ENCODE data around the gene QPCT.

DNA sequence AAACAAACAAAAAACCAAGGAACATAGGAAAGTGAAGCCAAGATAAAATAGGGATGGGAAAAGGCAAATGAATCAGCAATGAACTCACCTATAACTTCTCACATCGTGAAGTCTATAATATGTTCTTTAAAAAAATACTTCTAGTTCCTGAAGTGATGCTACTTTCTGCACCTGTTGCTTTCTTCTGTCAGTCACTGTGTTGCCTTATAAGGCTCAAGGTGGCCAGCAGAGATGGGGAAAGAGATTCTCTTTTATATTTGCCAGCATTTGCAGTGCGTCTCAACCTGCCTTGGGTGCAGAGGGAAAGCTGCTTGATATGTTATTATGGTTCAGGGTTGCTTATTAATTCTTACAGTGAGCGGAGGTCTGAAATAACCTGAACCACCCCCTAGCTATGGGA is 14.0 kb downstream of the QPCT start:
- TF ChIP-seq, protein P1, sequence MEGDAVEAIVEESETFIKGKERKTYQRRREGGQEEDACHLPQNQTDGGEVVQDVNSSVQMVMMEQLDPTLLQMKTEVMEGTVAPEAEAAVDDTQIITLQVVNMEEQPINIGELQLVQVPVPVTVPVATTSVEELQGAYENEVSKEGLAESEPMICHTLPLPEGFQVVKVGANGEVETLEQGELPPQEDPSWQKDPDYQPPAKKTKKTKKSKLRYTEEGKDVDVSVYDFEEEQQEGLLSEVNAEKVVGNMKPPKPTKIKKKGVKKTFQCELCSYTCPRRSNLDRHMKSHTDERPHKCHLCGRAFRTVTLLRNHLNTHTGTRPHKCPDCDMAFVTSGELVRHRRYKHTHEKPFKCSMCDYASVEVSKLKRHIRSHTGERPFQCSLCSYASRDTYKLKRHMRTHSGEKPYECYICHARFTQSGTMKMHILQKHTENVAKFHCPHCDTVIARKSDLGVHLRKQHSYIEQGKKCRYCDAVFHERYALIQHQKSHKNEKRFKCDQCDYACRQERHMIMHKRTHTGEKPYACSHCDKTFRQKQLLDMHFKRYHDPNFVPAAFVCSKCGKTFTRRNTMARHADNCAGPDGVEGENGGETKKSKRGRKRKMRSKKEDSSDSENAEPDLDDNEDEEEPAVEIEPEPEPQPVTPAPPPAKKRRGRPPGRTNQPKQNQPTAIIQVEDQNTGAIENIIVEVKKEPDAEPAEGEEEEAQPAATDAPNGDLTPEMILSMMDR (IDR thresholded peaks at IDR 0.05) = no peak
- TF ChIP-seq, protein P2, sequence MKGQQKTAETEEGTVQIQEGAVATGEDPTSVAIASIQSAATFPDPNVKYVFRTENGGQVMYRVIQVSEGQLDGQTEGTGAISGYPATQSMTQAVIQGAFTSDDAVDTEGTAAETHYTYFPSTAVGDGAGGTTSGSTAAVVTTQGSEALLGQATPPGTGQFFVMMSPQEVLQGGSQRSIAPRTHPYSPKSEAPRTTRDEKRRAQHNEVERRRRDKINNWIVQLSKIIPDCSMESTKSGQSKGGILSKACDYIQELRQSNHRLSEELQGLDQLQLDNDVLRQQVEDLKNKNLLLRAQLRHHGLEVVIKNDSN (IDR thresholded peaks at IDR 0.05; ENCODE audit: borderline replicate concordance, low read depth) = no peak
- no peak for TF ChIP-seq SIN3A (IDR thresholded peaks at IDR 0.05; ENCODE audit: borderline replicate concordance, low read depth, low read length)
- TF ChIP-seq, protein P3, sequence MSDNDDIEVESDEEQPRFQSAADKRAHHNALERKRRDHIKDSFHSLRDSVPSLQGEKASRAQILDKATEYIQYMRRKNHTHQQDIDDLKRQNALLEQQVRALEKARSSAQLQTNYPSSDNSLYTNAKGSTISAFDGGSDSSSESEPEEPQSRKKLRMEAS (IDR thresholded peaks at IDR 0.05; ENCODE audit: low read depth) = no peak
- TF ChIP-seq RAD21 (IDR thresholded peaks at IDR 0.05; ENCODE audit: low read length) = no peak
- TF ChIP-seq YY1 (IDR thresholded peaks at IDR 0.05; ENCODE audit: low read depth) = no peak
- TF ChIP-seq, protein P4, sequence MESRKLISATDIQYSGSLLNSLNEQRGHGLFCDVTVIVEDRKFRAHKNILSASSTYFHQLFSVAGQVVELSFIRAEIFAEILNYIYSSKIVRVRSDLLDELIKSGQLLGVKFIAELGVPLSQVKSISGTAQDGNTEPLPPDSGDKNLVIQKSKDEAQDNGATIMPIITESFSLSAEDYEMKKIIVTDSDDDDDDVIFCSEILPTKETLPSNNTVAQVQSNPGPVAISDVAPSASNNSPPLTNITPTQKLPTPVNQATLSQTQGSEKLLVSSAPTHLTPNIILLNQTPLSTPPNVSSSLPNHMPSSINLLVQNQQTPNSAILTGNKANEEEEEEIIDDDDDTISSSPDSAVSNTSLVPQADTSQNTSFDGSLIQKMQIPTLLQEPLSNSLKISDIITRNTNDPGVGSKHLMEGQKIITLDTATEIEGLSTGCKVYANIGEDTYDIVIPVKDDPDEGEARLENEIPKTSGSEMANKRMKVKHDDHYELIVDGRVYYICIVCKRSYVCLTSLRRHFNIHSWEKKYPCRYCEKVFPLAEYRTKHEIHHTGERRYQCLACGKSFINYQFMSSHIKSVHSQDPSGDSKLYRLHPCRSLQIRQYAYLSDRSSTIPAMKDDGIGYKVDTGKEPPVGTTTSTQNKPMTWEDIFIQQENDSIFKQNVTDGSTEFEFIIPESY (IDR thresholded peaks at IDR 0.05; ENCODE audit: borderline replicate concordance, low read depth) = no peak
- TF ChIP-seq CHD2 (IDR thresholded peaks at IDR 0.05; ENCODE audit: low read length, partially characterized antibody) = no peak
- no peak for TF ChIP-seq TEAD4 (IDR thresholded peaks at IDR 0.05; ENCODE audit: borderline replicate concordance, insufficient read depth)
- TF ChIP-seq POLR2AphosphoS5 (IDR thresholded peaks at IDR 0.05; ENCODE audit: low read depth, low read length) = no peak
- TF ChIP-seq, protein P5, sequence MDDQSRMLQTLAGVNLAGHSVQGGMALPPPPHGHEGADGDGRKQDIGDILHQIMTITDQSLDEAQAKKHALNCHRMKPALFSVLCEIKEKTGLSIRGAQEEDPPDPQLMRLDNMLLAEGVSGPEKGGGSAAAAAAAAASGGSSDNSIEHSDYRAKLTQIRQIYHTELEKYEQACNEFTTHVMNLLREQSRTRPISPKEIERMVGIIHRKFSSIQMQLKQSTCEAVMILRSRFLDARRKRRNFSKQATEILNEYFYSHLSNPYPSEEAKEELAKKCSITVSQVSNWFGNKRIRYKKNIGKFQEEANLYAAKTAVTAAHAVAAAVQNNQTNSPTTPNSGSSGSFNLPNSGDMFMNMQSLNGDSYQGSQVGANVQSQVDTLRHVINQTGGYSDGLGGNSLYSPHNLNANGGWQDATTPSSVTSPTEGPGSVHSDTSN (IDR thresholded peaks at IDR 0.05) = no peak
- TF ChIP-seq, protein P6, sequence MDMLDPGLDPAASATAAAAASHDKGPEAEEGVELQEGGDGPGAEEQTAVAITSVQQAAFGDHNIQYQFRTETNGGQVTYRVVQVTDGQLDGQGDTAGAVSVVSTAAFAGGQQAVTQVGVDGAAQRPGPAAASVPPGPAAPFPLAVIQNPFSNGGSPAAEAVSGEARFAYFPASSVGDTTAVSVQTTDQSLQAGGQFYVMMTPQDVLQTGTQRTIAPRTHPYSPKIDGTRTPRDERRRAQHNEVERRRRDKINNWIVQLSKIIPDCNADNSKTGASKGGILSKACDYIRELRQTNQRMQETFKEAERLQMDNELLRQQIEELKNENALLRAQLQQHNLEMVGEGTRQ (IDR thresholded peaks at IDR 0.05; ENCODE audit: borderline replicate concordance, low read depth, low read length) = no peak
- TF ChIP-seq, protein P7, sequence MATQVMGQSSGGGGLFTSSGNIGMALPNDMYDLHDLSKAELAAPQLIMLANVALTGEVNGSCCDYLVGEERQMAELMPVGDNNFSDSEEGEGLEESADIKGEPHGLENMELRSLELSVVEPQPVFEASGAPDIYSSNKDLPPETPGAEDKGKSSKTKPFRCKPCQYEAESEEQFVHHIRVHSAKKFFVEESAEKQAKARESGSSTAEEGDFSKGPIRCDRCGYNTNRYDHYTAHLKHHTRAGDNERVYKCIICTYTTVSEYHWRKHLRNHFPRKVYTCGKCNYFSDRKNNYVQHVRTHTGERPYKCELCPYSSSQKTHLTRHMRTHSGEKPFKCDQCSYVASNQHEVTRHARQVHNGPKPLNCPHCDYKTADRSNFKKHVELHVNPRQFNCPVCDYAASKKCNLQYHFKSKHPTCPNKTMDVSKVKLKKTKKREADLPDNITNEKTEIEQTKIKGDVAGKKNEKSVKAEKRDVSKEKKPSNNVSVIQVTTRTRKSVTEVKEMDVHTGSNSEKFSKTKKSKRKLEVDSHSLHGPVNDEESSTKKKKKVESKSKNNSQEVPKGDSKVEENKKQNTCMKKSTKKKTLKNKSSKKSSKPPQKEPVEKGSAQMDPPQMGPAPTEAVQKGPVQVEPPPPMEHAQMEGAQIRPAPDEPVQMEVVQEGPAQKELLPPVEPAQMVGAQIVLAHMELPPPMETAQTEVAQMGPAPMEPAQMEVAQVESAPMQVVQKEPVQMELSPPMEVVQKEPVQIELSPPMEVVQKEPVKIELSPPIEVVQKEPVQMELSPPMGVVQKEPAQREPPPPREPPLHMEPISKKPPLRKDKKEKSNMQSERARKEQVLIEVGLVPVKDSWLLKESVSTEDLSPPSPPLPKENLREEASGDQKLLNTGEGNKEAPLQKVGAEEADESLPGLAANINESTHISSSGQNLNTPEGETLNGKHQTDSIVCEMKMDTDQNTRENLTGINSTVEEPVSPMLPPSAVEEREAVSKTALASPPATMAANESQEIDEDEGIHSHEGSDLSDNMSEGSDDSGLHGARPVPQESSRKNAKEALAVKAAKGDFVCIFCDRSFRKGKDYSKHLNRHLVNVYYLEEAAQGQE (IDR thresholded peaks at IDR 0.05; ENCODE audit: low read depth, low read length) = no peak

Measured in SK-N-SH (cell line).